K562 (cell line): ENCODE data around the gene ARMCX1. TPM values are rescaled to one million over a fixed set of nuclear protein-coding genes. Genes with fewer than 3 reads are reported as not detected.

Source experiments
- ATAC-seq: fragments of 200-7000 bp; cut with Tn5 transposase; 3 replicates; pipeline ENCODE4 v1.9.1; 2020; ENCODE audit warnings: moderate library complexity
- BruUV-seq: library from RNA; stranded (reverse); fragments of 400-500 nt; replicated peaks from 2 replicates; lab custom pipeline; 2021; lab: Mats Ljungman, UMichigan
- CTCF ChIA-PET: fragments of 300-600 bp; formaldehyde crosslinking; extraction: SDS; loops from one replicate; lab custom pipeline; 2021; ENCODE audit warnings: low intra/inter-chr PET ratio; lab: Yijun Ruan, JAX
- POLR2A ChIA-PET: fragments of 300-600, 350-650 bp; sonication (Branson Sonifier 250); formaldehyde crosslinking; extraction: SDS; loops from one replicate; lab custom pipeline; 2021; ENCODE audit warnings: antibody characterized with exemption, inconsistent platforms; lab: Yijun Ruan, JAX
- DNase-seq, 4 experiments: peaks; one replicate each; pipeline versions ENCODE4 v3.0.0 to v3.0.0-alpha.2; 2011 to 2018; ENCODE audit warnings: low spot score in 3 of 4, mixed read lengths in 3 of 4; ENCODE audit errors: extremely low read depth in 1 of 4
- FAIRE-seq: peaks from 2 replicates; lab custom pipeline; 2011; peaks lifted over from hg19 to GRCh38; lab: Jason Lieb, UNC
- H2AFZ ChIP-seq: 2 replicates; pipeline ENCODE4 v1.6.0; 2011; ENCODE audit warnings: low read depth, low read length, control low read depth, inconsistent platforms
- H3K27ac ChIP-seq: fragments of 200-600 bp; 3 replicates; pipeline ENCODE4 v1.8.0; 2011; ENCODE audit warnings: low read depth, mild to moderate bottlenecking, control low read depth, inconsistent platforms, low read length, moderate library complexity, mixed read lengths; ENCODE audit errors: extremely low read depth
- H3K27me3 ChIP-seq, 2 experiments: fragments of 300-600 bp in 1 of 2; 2 replicates in 1 of 2; 3 replicates in 1 of 2; pipeline versions ENCODE4 v1.6.0 to v1.8.0; 2011; ENCODE audit warnings: inconsistent platforms in 2 of 2, low read length in 2 of 2, mild to moderate bottlenecking in 1 of 2, mixed read lengths in 1 of 2, moderate library complexity in 1 of 2; ENCODE audit not compliant: control insufficient read depth in 2 of 2, insufficient read depth in 2 of 2
- H3K36me3 ChIP-seq: fragments of 300-600 bp; 3 replicates; pipeline ENCODE4 v1.8.0; 2011; ENCODE audit warnings: mild to moderate bottlenecking, low read length, inconsistent platforms; ENCODE audit not compliant: control insufficient read depth, insufficient read depth
- H3K4me1 ChIP-seq, 2 experiments: fragments of 200-600 bp in 1 of 2; replicated peaks in 1 of 2; 2 replicates in 1 of 2; 3 replicates in 1 of 2; pipeline versions ENCODE4 v1.5.1 to v1.8.0; 2011; ENCODE audit warnings: inconsistent platforms in 2 of 2, low read length in 2 of 2, mild to moderate bottlenecking in 1 of 2, mixed read lengths in 1 of 2, moderate library complexity in 1 of 2; ENCODE audit not compliant: control insufficient read depth in 2 of 2, insufficient read depth in 2 of 2
- H3K4me2 ChIP-seq: 2 replicates; pipeline ENCODE4 v1.6.1; 2011; ENCODE audit warnings: low read length, control low read depth, inconsistent platforms, mixed read lengths; ENCODE audit not compliant: insufficient read depth
- H3K4me3 ChIP-seq: fragments of 200-600 bp; sonication (generic), shearing (Covaris generic); 2 replicates; pipeline ENCODE4 v1.5.1; 2016; ENCODE audit warnings: control low read depth, inconsistent platforms
- H3K79me2 ChIP-seq: fragments of 200-600 bp; 3 replicates; pipeline ENCODE4 v1.8.0; 2011; ENCODE audit warnings: low read length, inconsistent platforms; ENCODE audit not compliant: control insufficient read depth, insufficient read depth
- H3K9ac ChIP-seq, 2 experiments: 2 replicates each; pipeline versions ENCODE4 v1.6.0 to v1.6.1; 2011; ENCODE audit warnings: low read depth in 2 of 2, low read length in 2 of 2, control low read depth in 1 of 2, inconsistent platforms in 1 of 2, mild to moderate bottlenecking in 1 of 2, mixed read lengths in 1 of 2; ENCODE audit not compliant: insufficient read depth in 1 of 2
- H3K9me1 ChIP-seq: one replicate; pipeline ENCODE4 v1.6.0; 2011; ENCODE audit warnings: inconsistent platforms, mild to moderate bottlenecking, low read length, moderate library complexity; ENCODE audit not compliant: control insufficient read depth, insufficient read depth
- H3K9me3 ChIP-seq: replicated peaks from 2 replicates; pipeline ENCODE4 v1.5.1; 2011; ENCODE audit warnings: low read depth, low read length, inconsistent platforms; ENCODE audit not compliant: control insufficient read depth, insufficient read depth
- H4K20me1 ChIP-seq: replicated peaks from 2 replicates; pipeline ENCODE4 v1.6.1; 2011; ENCODE audit warnings: low read length, inconsistent platforms, mixed read lengths; ENCODE audit not compliant: control insufficient read depth, insufficient read depth
- L3MBTL2 ChIP-seq: fragments of 450-650 bp; IDR thresholded peaks from 2 replicates; pipeline ENCODE4 v1.6.1; 2016; ENCODE audit warnings: mild to moderate bottlenecking, moderate library complexity
- RBM25 ChIP-seq: fragments of 200-400 bp; formaldehyde crosslinking; IDR thresholded peaks from 2 replicates; pipeline ENCODE4 v1.6.1; 2018; ENCODE audit warnings: low read length, low read depth, moderate library complexity; ENCODE audit not compliant: severe bottlenecking
- ZNF253 ChIP-seq: fragments of 250-450 bp; sonication (Bioruptor Pico); conservative IDR thresholded peaks from 2 replicates; pipeline ENCODE4 v1.6.1; 2021; ENCODE audit warnings: mild to moderate bottlenecking
- WGBS: fragments of 100-300 bp; shearing (Covaris generic); methylation state at CpG from one replicate; pipeline ENCODE4 v1.1.6; 2016; ENCODE audit warnings: low coverage, mixed read lengths; ENCODE audit not compliant: insufficient coverage; ENCODE audit errors: missing lambda C conversion rate; 5-methylcytosine and 5-hydroxymethylcytosine counted together
- in situ Hi-C: fragments of 300-500 bp; cut with MboI; formaldehyde crosslinking; loops from 4 replicates; pipeline ENCODE4 v1.15.0; 2018; ENCODE audit warnings: inconsistent platforms, mixed read lengths
- intact Hi-C: fragments of 100-400 bp; cut with micrococcal nuclease; formaldehyde crosslinking; loops from 2 replicates; pipeline ENCODE4 v1.14.2; 2022
- polyA plus RNA-seq, 8 experiments: library from polyadenylated mRNA; depleted of rRNA in 4 of 8; stranded (reverse) in 5 of 8; unstranded in 3 of 8; fragments of >200 nt; fragmentation: Nextera tagmentation in 2 of 8; fragmentation: Illumina TruSeq in 1 of 8; extraction: Ambion mirVana in 2 of 8; extraction: Trizol in 1 of 8; gene quantifications; 2 replicates each; pipeline versions ENCODE4 v1.2.1 to v1.2.3, GENCODE V29; 2011 to 2014; ENCODE audit warnings: inconsistent platforms in 1 of 8, missing spikeins in 1 of 8
- total RNA-seq, 7 experiments: library from RNA; depleted of rRNA in 6 of 7; stranded (reverse); fragments of >200 nt in 6 of 7; fragmentation: Illumina TruSeq in 2 of 7; extraction: Trizol in 2 of 7; gene quantifications; 2 replicates each; pipeline versions ENCODE4 v1.2.1 to v1.2.3, GENCODE V29; 2011 to 2021; ENCODE audit warnings: low replicate concordance in 1 of 7
- TF ChIP-seq, protein P1 (sequence below): sonication (generic); formaldehyde crosslinking; IDR thresholded peaks from 2 replicates; pipeline ENCODE4 v1.8.0; 2023; ENCODE audit warnings: missing genetic modification reagents, mild to moderate bottlenecking, borderline replicate concordance

ARMCX1 gene
- total and polyA plus RNA-seq, 9 of the 15 experiments (the other 6 are each of a cell fraction or from before 2014, with no cell fraction given) = 0.10 to 0.70 (median 0.51) TPM

DNA sequence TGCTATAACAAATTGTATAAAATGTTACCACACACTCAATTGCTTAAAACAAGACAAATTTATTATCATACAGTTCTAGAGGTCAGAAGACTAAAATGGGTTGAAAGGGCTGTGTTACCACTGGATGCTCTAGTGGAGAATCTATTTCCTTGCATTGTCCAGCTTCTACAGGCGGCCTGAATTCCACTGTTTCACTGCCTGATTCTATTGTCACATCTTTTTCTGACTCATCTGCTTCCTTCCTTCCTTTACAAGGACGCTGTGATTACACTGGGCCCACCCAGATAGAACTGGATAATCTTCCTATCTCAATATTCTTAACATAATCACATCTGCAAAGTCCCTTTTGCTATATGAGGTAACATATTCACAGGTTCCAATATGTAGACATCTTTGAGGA lies 19.4 kb upstream of the ARMCX1 start:
- H3K9me1 ChIP-seq = no peaks in the 10 kb centered on the region
- no peaks in the 10 kb centered on the region for H3K4me1 ChIP-seq
- no peaks in the 10 kb centered on the region for H4K20me1 ChIP-seq
- ChIA-PET POLR2A (no interaction called here), CTCF (no interaction called here)
- no peak for TF ChIP-seq ZNF253 (CRISPR knock-in tag)
- no peak for TF ChIP-seq RBM25
- TF ChIP-seq, protein P1, sequence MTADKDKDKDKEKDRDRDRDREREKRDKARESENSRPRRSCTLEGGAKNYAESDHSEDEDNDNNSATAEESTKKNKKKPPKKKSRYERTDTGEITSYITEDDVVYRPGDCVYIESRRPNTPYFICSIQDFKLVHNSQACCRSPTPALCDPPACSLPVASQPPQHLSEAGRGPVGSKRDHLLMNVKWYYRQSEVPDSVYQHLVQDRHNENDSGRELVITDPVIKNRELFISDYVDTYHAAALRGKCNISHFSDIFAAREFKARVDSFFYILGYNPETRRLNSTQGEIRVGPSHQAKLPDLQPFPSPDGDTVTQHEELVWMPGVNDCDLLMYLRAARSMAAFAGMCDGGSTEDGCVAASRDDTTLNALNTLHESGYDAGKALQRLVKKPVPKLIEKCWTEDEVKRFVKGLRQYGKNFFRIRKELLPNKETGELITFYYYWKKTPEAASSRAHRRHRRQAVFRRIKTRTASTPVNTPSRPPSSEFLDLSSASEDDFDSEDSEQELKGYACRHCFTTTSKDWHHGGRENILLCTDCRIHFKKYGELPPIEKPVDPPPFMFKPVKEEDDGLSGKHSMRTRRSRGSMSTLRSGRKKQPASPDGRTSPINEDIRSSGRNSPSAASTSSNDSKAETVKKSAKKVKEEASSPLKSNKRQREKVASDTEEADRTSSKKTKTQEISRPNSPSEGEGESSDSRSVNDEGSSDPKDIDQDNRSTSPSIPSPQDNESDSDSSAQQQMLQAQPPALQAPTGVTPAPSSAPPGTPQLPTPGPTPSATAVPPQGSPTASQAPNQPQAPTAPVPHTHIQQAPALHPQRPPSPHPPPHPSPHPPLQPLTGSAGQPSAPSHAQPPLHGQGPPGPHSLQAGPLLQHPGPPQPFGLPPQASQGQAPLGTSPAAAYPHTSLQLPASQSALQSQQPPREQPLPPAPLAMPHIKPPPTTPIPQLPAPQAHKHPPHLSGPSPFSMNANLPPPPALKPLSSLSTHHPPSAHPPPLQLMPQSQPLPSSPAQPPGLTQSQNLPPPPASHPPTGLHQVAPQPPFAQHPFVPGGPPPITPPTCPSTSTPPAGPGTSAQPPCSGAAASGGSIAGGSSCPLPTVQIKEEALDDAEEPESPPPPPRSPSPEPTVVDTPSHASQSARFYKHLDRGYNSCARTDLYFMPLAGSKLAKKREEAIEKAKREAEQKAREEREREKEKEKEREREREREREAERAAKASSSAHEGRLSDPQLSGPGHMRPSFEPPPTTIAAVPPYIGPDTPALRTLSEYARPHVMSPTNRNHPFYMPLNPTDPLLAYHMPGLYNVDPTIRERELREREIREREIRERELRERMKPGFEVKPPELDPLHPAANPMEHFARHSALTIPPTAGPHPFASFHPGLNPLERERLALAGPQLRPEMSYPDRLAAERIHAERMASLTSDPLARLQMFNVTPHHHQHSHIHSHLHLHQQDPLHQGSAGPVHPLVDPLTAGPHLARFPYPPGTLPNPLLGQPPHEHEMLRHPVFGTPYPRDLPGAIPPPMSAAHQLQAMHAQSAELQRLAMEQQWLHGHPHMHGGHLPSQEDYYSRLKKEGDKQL (CRISPR knock-in tag) = no peak
- no peak for TF ChIP-seq L3MBTL2
- no peaks in the 10 kb centered on the region for H3K36me3 ChIP-seq
- intact Hi-C loops = no loop called here
- DNase-seq = no peak
- H2AFZ ChIP-seq = no peak overlapping the region
- no peaks in the 10 kb centered on the region for H3K9me3 ChIP-seq
- no TSS peak for BruUV-seq
- in situ Hi-C loops = no loop called here
- no peak overlapping the region for H3K4me2 ChIP-seq
- no peak for ATAC-seq
- no peak for FAIRE-seq
- no peaks in the 10 kb centered on the region for H3K79me2 ChIP-seq
- no peaks in the 10 kb centered on the region for H3K27me3 ChIP-seq
- no peak overlapping the region for H3K9ac ChIP-seq
- no peak overlapping the region for H3K4me3 ChIP-seq
- no peak overlapping the region for H3K27ac ChIP-seq
- 0% methylated on average over 1 of the region's 2 CpGs for WGBS
